GM03348 (cell line): Measurements from ENCODE around the gene MED15.

ENCODE experiments used
- DNase-seq: peaks from one replicate; pipeline ENCODE4 v3.0.0; 2012; ENCODE audit warnings: low spot score

MED15 gene

DNA sequence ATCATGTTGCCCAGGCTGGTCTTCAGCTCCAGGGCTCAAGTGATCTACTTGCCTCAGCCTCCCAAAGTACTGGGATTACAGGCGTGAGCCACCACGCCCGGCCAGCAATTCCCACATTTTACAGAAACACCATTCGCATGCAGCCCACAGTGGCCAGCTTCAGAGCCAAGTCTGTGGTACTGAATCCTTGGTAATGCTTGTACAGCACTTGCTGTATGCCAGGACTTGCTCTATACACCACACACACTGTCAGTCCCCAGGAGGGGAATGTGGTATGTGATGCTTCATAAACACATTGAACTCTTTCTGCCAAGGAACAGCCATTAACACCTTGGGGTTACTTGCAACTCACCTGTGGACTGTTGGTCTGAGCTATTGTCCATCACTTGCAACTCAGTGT, 119.4 kb downstream of the MED15 start:
- DNase-seq = no peak

DNA sequence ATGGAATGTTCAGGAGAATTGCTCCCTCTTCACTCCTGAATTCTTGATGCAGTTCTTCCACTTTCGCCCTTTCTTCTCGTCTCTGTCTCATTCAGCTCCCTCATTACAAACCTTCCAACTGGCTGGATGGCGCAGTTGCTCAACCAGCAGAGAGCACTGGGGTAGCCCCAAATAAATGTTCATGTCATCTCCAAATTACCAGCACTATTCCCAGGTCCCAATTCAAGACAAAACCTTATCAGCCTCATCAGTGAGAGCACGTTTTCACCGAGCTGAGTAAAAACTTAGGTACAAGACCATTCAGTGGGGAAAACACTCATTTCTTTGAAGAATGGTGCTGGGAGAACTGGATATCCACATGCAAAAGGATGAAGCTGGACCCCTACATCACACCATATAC, 120.0 kb downstream of the MED15 start:
- no peak for DNase-seq

DNA sequence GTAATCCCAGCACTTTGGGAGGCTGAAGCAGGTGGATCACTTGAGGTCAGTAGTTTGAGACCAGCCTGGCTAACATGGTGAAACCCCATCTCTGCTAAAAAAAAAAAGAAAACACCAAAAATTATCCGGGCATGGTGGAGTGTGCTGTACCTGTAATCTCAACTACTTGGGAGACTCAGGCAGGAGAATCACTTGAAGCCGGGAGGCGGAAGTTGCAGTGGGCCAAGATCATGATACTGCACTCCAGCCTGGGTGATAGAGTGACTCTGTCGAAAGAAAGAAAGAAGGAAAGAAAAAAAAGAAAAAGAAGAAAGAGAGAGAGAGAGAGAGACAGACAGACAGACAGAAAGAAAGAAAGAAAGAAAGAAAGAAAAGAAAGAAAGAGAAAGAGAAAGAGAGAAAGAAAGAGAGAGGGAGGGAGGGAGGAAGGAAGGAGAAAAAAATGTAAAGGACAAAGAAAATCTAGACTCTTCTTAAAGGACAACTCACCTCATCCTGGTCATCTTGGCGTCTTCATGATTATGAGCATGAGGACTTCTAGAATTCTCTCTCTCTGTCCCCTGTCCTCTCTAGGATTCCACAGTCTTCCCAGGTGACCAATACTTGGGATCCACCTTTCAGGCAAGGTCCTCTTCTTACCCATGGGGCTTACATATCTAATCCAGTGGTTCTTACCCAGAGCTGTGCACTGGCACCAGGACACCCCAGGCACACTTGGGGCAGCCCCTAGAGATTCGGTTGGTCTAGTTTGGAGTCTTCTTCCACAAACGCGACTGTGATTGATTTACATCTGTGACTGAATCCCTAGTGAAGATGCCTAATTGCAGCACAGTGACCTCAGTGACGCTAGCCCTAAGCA, 120.9 kb downstream of the MED15 start:
- no peak for DNase-seq

DNA sequence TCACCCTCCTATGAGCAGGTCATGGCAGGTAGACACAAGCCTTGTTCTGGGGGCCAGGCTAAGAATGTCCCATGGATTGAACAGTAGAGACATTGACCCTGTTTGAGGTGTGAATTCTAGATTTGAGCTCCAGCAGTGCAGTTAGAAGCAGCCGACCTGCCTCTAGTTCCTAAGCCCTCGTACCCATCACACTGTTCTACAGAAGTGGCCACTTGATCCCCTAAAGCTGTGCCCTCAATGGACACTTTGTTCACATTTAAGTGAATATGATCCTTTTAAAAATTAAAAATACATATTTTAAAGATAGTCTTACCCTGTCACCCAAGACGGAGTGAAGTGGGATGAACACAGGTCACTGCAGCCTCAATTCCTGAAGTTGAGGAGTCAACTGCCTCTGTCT, 122.0 kb downstream of the MED15 start:
- no peak for DNase-seq

DNA sequence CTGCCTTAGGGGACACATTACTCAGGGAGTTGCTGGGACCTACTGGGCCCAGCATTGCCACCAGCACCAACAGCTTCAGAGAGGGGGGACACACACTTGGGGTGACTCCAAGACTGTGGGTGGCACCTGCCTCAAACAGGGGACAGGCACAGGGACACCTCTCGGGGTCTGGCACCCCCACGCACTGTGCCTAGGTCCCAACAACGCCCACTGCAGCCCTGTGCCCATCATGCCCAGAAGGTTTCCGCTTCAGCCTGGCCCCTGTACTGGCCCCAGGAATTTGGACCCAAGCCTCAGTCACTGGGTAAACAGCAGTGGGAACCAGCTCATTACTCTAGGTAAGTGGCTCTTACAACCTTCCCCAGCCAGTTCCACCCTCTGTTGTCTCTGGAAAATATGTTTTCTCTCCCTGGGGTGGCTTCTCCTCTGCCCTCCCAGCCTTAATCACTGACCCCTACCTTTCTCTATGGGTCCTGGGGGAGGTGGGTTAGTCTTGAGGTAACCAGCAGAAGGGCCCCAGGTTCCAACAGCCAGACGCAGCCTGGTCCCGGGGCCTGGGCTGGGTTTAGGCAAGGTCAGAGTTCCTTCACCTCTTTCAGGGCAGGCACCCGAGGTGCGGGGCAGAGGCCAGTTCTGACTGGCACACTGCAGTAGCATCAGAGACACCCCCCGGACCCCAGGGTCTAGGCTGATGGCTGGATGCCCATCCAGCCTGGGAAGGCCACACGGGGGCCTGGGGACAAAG, 123.6 kb downstream of the MED15 start:
- no peak for DNase-seq

DNA sequence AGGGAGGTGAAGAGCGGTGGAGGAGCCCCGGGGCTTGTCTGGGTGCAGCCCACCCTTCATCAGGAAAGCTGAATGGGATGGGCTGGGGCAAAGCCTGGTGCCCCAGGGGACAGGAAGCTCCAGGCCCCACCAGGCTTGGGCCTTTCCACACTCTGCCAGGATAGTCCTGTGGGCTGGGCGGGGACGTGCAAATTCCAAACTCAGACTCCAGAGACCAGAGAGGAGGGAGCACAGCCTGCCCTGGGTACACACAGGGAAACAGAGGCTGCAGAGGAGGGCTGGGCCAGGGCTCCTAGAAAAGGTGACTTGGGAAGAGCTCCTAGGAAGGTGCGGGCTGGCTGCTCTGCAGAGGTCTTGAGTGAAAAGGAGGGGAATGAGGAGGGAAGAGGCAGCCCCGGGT, 124.7 kb downstream of the MED15 start:
- no peak for DNase-seq

DNA sequence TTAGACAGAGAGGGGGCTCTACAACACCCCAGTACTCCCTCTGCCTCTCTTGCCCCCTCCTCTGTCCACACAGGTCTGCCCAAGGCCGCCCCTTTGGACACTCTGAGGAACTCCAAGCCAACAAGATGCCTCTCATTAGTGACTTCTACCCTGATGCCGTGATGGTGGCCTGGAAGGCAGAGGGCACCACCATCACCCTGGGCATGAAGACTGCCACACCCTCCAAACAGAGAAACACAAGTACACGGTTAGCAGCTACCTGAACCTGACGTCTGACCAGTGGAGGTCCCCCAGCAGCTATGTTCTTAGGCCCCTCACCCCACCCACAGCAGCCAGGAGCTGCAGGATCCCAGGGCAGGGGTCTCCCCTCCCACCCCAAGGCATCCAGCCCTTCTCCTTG, 125.1 kb downstream of the MED15 start:
- no peak for DNase-seq

DNA sequence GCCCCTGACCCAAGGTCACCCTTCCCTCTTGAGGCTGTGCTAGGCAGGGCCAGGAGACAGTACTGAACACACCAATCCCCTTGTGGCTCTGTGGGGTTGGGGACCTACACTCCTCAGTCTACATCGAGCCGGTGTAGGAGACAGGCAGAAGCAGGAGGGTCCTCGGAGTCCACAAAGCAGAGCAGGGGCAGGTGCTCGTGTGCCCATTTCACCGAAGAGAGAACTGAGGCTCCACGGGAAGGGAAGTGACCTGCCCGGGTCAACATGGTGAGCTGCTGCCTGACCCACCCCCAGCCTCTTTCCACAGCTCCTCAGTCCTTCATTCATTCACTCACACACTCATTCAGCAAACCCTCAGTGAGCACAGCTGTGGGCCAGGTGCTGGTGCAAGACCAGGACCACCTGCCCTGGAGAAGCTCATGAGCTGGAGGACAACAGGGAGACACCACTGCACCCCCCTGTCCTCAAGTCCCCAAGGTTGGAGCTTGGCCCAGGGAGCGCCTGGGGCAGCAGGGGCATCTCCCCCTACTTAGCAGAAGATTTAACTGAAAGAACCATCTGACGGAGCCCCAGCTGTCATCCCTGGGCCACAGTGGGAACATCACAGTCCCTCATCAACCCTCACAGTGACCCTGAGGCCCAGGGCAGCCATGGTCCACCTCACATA, 127.3 kb downstream of the MED15 start:
- DNase-seq = no peak

DNA sequence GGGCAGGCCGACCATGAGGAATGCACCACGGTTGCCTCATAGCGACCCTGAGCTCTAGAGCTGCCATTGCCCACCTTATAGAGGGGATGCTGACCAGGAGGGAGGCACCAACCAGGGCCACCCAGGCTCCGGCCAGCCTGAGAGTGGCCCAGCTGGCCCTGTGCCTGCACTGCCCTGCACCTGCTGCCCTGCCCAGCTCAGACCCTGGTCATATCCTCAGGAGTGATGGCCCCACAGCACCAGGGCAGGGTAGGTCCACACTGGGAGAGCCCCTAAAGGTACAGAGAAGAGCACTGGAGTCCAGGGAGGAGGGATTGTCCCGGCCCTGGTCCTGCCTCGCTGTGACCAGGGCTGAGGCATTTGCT, 127.8 kb downstream of the MED15 start:
- no peak for DNase-seq

DNA sequence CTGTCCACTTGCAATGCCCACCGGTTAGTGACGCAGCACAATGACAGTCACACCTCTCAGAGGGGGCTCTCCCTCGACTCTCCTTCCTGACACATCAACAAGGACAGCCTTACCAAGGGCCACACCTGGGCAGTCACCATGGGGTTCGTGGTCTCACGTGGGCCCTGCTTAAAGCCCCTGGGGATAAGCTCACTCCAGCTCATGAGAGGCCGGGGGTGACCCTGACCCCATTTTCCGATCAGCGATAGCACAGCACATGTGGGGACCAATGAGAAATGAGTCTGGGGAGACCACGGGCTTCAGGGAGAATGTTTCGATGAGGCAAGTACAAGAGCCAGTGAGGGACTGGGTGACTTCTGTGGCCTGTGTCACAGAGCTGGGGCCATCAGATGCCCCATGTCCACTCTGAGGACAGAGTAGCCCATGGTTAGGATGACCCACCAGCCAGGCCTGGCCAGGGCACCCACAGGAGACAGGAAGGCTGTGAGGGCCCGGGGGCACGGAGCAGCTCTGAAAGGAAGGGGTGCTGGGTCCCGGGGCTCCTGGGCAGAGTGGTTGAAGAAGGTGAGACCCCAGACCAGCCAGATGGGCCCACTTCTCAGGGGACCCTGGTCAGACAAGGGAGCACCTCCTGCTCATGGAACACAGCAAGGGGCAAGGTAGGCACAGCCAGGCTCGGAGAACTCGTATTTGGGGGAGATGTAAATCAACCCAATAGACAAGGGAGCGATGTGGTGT, 128.8 kb downstream of the MED15 start:
- no peak for DNase-seq

DNA sequence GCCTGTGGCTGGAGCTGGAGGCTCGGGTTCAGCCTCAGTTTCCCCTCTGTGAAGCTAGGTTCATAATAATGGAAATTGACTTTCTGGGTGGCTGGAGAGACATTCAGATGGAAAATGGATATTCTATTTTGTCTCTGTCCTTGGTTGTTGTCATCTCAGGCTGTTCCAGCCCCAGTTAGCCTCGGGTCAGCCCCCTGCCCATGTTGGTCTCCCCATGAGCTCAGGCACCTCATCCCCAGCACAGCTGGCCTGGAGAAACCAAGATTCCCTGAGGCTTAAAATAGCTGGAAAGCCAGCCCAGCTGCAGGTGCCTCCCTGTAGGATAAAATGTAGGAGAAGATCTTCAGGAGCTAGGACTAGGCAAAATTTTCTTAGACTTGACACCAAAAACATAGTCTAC, 129.5 kb downstream of the MED15 start:
- DNase-seq = no peak
